Measurements from ENCODE around the gene GRIK4. TPM values are rescaled to one million over a fixed set of nuclear protein-coding genes. Genes with fewer than 3 reads are reported as not detected.
"Not testable (repeated sequence)": the region's sequence is repeated elsewhere in the genome, so short reads cannot be mapped to it uniquely, and the experiment has no call there.

GRIK4 gene
- total RNA-seq, 2 experiments from 2014 or later: not detected

- POLR2A ChIA-PET: no interaction called here
- no peaks in the 10 kb centered on the region for H3K36me3 Mint-ChIP-seq
Measured at GRCh38 chr11:120499859-120500258, 11.7 kb upstream of the GRIK4 start.

GRCh38 chr11:120500414-120501071 lies 11.0 kb upstream of the GRIK4 start:
- Mint-ChIP-seq H3K9me3 (no peaks in the 10 kb centered on the region), H3K4me1 (no peaks in the 10 kb centered on the region), H3K4me3 (no peak overlapping the region), H3K27ac (no peak overlapping the region), H3K27me3 (peaks cover 48% of the 10 kb centered on the region), H3K36me3 (no peaks in the 10 kb centered on the region)
- POLR2A ChIA-PET: no interaction called here
- DNase-seq (no peak), ATAC-seq (ENCODE audit: low read depth) (no peak)

More at GRCh38 chr11:120499859-120500258, 11.7 kb upstream of the GRIK4 start:
- Mint-ChIP-seq H3K9me3 (no peaks in the 10 kb centered on the region), H3K4me1 (no peaks in the 10 kb centered on the region), H3K27me3 (peaks cover 48% of the 10 kb centered on the region), H3K27ac (no peak overlapping the region), H3K4me3 (no peak overlapping the region)
- no peak for DNase-seq
- no peak for ATAC-seq (ENCODE audit: low read depth)

- H3K27me3 Mint-ChIP-seq: peaks cover 51% of the 10 kb centered on the region
- no peaks in the 10 kb centered on the region for H3K9me3 Mint-ChIP-seq
- no peaks in the 10 kb centered on the region for H3K4me1 Mint-ChIP-seq
- DNase-seq: no peak
- POLR2A ChIA-PET: no interaction called here
- no peak for ATAC-seq (ENCODE audit: low read depth)
- no peak overlapping the region for H3K27ac Mint-ChIP-seq
- no peak overlapping the region for H3K4me3 Mint-ChIP-seq
- H3K36me3 Mint-ChIP-seq: no peaks in the 10 kb centered on the region
Measured at GRCh38 chr11:120501440-120501839, 10.1 kb upstream of the GRIK4 start.

- no peaks in the 10 kb centered on the region for H3K4me1 Mint-ChIP-seq
- ATAC-seq (ENCODE audit: low read depth) (no peak), DNase-seq (no peak)
- no peak overlapping the region for H3K27ac Mint-ChIP-seq
- H3K36me3 Mint-ChIP-seq: no peaks in the 10 kb centered on the region
- POLR2A ChIA-PET: no interaction called here
- H3K27me3 Mint-ChIP-seq: peaks cover 56% of the 10 kb centered on the region
- no peaks in the 10 kb centered on the region for H3K9me3 Mint-ChIP-seq
- no peak overlapping the region for H3K4me3 Mint-ChIP-seq
Measured at GRCh38 chr11:120501976-120502755, 9.4 kb upstream of the GRIK4 start.

- H3K27ac Mint-ChIP-seq; DNase-seq; H3K36me3 Mint-ChIP-seq; POLR2A ChIA-PET; H3K9me3 Mint-ChIP-seq; H3K4me3 Mint-ChIP-seq; ATAC-seq (ENCODE audit: low read depth); H3K4me1 Mint-ChIP-seq: not testable (repeated sequence)
- peaks cover 58% of the 10 kb centered on the region for H3K27me3 Mint-ChIP-seq
Measured at GRCh38 chr11:120503529-120503928, 8.0 kb upstream of the GRIK4 start.

- Mint-ChIP-seq H3K4me3 (no peak overlapping the region), H3K27ac (no peak overlapping the region)
- DNase-seq: no peak
Measured at GRCh38 chr11:120505801-120506425, 5.6 kb upstream of the GRIK4 start.

GRCh38 chr11:120509346-120510053 lies 2.0 kb upstream of the GRIK4 start:
- no peak overlapping the region for H3K27ac Mint-ChIP-seq
- H3K4me1 Mint-ChIP-seq: peaks cover 3% of the 10 kb centered on the region
- no peaks in the 10 kb centered on the region for H3K36me3 Mint-ChIP-seq
- DNase-seq (no peak), ATAC-seq (ENCODE audit: low read depth) (no peak)
- H3K9me3 Mint-ChIP-seq: no peaks in the 10 kb centered on the region
- peaks cover 39% of the 10 kb centered on the region for H3K27me3 Mint-ChIP-seq
- H3K4me3 Mint-ChIP-seq: no peak overlapping the region
- POLR2A ChIA-PET: no interaction called here

More at GRCh38 chr11:120505801-120506425, 5.6 kb upstream of the GRIK4 start:
- H3K4me1 Mint-ChIP-seq: peaks cover 1% of the 10 kb centered on the region
- no peaks in the 10 kb centered on the region for H3K9me3 Mint-ChIP-seq
- no peaks in the 10 kb centered on the region for H3K36me3 Mint-ChIP-seq
- POLR2A ChIA-PET: no interaction called here
- ATAC-seq (ENCODE audit: low read depth): no peak
- H3K27me3 Mint-ChIP-seq: peaks cover 45% of the 10 kb centered on the region

GRCh38 chr11:120510406-120511115 lies 987 bp upstream of the GRIK4 start:
- H3K27me3 Mint-ChIP-seq: peaks cover 40% of the 10 kb centered on the region
- no peak for DNase-seq
- ATAC-seq (ENCODE audit: low read depth): peak; percentile 11
- H3K27ac Mint-ChIP-seq: no peak overlapping the region
- peaks cover 3% of the 10 kb centered on the region for H3K4me1 Mint-ChIP-seq
- H3K36me3 Mint-ChIP-seq: no peaks in the 10 kb centered on the region
- no peaks in the 10 kb centered on the region for H3K9me3 Mint-ChIP-seq
- POLR2A ChIA-PET: no interaction called here
- peak overlapping the region; percentile 17 for H3K4me3 Mint-ChIP-seq

GRCh38 chr11:120511820-120512738 lies 531 bp downstream of the GRIK4 start:
- peaks cover 3% of the 10 kb centered on the region for H3K4me1 Mint-ChIP-seq
- no peak overlapping the region for H3K27ac Mint-ChIP-seq
- H3K27me3 Mint-ChIP-seq: peaks cover 39% of the 10 kb centered on the region
- POLR2A ChIA-PET: no interaction called here
- no peak for DNase-seq
- peak overlapping the region; percentile 33 for H3K4me3 Mint-ChIP-seq
- no peak for ATAC-seq (ENCODE audit: low read depth)
- H3K9me3 Mint-ChIP-seq: no peaks in the 10 kb centered on the region
- no peaks in the 10 kb centered on the region for H3K36me3 Mint-ChIP-seq

GRCh38 chr11:120512739-120513435 lies 1.3 kb downstream of the GRIK4 start:
- ATAC-seq (ENCODE audit: low read depth) (no peak), DNase-seq (no peak)
- H3K27ac Mint-ChIP-seq: no peak overlapping the region
- POLR2A ChIA-PET: no interaction called here
- H3K27me3 Mint-ChIP-seq: peaks cover 39% of the 10 kb centered on the region
- no peaks in the 10 kb centered on the region for H3K36me3 Mint-ChIP-seq
- H3K9me3 Mint-ChIP-seq: no peaks in the 10 kb centered on the region
- H3K4me1 Mint-ChIP-seq: peaks cover 3% of the 10 kb centered on the region
- H3K4me3 Mint-ChIP-seq: no peak overlapping the region

GRCh38 chr11:120513436-120514315 lies 2.1 kb downstream of the GRIK4 start:
- ATAC-seq (ENCODE audit: low read depth) (no peak), DNase-seq (no peak)
- H3K4me1 Mint-ChIP-seq: peaks cover 3% of the 10 kb centered on the region
- no peaks in the 10 kb centered on the region for H3K9me3 Mint-ChIP-seq
- H3K27ac Mint-ChIP-seq: no peak overlapping the region
- H3K36me3 Mint-ChIP-seq: no peaks in the 10 kb centered on the region
- no peak overlapping the region for H3K4me3 Mint-ChIP-seq
- POLR2A ChIA-PET: no interaction called here
- H3K27me3 Mint-ChIP-seq: peaks cover 36% of the 10 kb centered on the region

Data from activated naive CD8-positive, alpha-beta T cell treated with anti-CD3 and anti-CD28 coated beads, Interleukin-2, amount 10 ng/mL, durations not matched to agents 7 days and 5 days (primary cell).